ENCODE results near the gene TSPAN14. TPM values are rescaled to one million over a fixed set of nuclear protein-coding genes. Genes with fewer than 3 reads are reported as not detected.

The TSPAN14 gene
- total and polyA plus RNA-seq, 2 of the 13 experiments (the other 11 are each of a cell fraction or from before 2014, with no cell fraction given): 24.1 to 80.6 TPM

- 0 out of 2 replicates have a peak, but pooled peaks have one; percentile 21 for TF ChIP-seq ZBTB34 (CRISPR knock-in tag; IDR thresholded peaks at IDR 0.05)
- TF ChIP-seq PLRG1 (conservative IDR thresholded peaks at IDR 0.05): no peak
- no peak for TF ChIP-seq SMARCE1 (IDR thresholded peaks at IDR 0.05; ENCODE audit: borderline replicate concordance)
- peak; percentile 56; the same call in 1 of the 2 replicates for TF ChIP-seq MYC (CRISPR knock-in tag; IDR thresholded peaks at IDR 0.05; ENCODE audit: borderline replicate concordance)
- 0 out of 2 replicates have a peak, but pooled peaks have one; percentile 33 for TF ChIP-seq ZBED4 (CRISPR knock-in tag; IDR thresholded peaks at IDR 0.05; ENCODE audit: borderline replicate concordance)
- TF ChIP-seq ELF1 (CRISPR knock-in tag; IDR thresholded peaks at IDR 0.05): peak; percentile 60
- TF ChIP-seq ZNF512B (CRISPR knock-in tag; IDR thresholded peaks at IDR 0.05; ENCODE audit: borderline replicate concordance): no peak
- no peak for TF ChIP-seq IRF2 (CRISPR knock-in tag; IDR thresholded peaks at IDR 0.05)
- TF ChIP-seq MTA1 (CRISPR knock-in tag; IDR thresholded peaks at IDR 0.05; ENCODE audit: borderline replicate concordance): 0 out of 2 replicates have a peak, but pooled peaks have one; percentile 31
- TF ChIP-seq ZBTB7A (CRISPR knock-in tag; IDR thresholded peaks at IDR 0.05): peak; percentile 85; the same call in 1 of the 2 replicates
- TF ChIP-seq HNRNPUL1 (IDR thresholded peaks at IDR 0.05; ENCODE audit: low read depth, low read length): no peak
- no peak for TF ChIP-seq TCF12 (IDR thresholded peaks at IDR 0.05)
- TF ChIP-seq TCF12 (CRISPR knock-in tag; IDR thresholded peaks at IDR 0.05): no peak
- TF ChIP-seq CENPT (CRISPR knock-in tag; IDR thresholded peaks at IDR 0.05; ENCODE audit: low read depth): no peak
- TF ChIP-seq ZSCAN30 (CRISPR knock-in tag; IDR thresholded peaks at IDR 0.05): no peak
These were observed 37.4 kb downstream of the TSPAN14 start (continued) for GRCh38 chr10:80491251-80492102.
